Brain microvascular endothelial cell (primary cell): ENCODE measurements around the gene PLIN5.
"Not testable (repeated sequence)": the region's sequence is repeated elsewhere in the genome, so short reads cannot be mapped to it uniquely, and the experiment has no call there.

ENCODE experiments used
- DNase-seq: peaks from one replicate; pipeline ENCODE4 v3.0.0-alpha.2; 2020
- H3K27ac ChIP-seq: fragments of 250-450 bp; sonication (Bioruptor Pico); 2 replicates; pipeline ENCODE4 v1.5.1; 2020; ENCODE audit warnings: mild to moderate bottlenecking, moderate library complexity
- H3K27me3 ChIP-seq: fragments of 250-450 bp; sonication (Bioruptor Pico); replicated peaks from 2 replicates; pipeline ENCODE4 v1.5.1; 2020; ENCODE audit warnings: mild to moderate bottlenecking
- H3K36me3 ChIP-seq: fragments of 250-450 bp; sonication (Bioruptor Pico); replicated peaks from 2 replicates; pipeline ENCODE4 v1.5.1; 2020; ENCODE audit warnings: mild to moderate bottlenecking
- H3K4me3 ChIP-seq: 2 replicates; pipeline ENCODE4 v1.5.1; 2011; ENCODE audit warnings: low read depth, mild to moderate bottlenecking, control low read depth, low read length, moderate library complexity
- in situ Hi-C: cut with HindIII; loops from 2 replicates; pipeline ENCODE4 v1.10.0; 2017; ENCODE audit warnings: low sequenced_read_pairs, low pct_ligation_motif_present
- TF ChIP-seq, protein P1 (sequence below): IDR thresholded peaks from 2 replicates; pipeline ENCODE4 v1.5.1; 2011; ENCODE audit warnings: low read depth, mild to moderate bottlenecking, moderate library complexity, low read length, control low read depth, inconsistent platforms; ENCODE audit errors: missing control alignments

The PLIN5 gene

DNA sequence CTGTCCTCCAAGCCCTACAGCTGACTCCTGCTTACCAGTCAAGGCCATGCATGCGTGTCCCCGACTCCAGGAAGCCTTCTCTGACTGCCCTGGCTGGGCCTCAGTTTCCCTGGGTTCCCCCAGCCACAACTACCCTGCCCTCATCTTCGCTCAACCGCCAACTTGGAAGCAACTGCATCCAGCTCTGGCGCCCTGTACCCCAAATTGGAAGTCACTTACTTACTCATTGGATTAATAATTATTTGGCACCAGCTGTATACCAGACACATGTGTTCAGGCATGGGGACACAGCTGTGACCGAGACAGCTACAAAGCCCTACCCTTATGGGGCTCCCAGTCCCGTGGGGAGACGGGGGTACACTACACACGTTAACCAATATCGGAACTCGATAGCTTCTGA lies 35.4 kb upstream of the PLIN5 start:
- DNase-seq = no peak
- TF ChIP-seq, protein P1, sequence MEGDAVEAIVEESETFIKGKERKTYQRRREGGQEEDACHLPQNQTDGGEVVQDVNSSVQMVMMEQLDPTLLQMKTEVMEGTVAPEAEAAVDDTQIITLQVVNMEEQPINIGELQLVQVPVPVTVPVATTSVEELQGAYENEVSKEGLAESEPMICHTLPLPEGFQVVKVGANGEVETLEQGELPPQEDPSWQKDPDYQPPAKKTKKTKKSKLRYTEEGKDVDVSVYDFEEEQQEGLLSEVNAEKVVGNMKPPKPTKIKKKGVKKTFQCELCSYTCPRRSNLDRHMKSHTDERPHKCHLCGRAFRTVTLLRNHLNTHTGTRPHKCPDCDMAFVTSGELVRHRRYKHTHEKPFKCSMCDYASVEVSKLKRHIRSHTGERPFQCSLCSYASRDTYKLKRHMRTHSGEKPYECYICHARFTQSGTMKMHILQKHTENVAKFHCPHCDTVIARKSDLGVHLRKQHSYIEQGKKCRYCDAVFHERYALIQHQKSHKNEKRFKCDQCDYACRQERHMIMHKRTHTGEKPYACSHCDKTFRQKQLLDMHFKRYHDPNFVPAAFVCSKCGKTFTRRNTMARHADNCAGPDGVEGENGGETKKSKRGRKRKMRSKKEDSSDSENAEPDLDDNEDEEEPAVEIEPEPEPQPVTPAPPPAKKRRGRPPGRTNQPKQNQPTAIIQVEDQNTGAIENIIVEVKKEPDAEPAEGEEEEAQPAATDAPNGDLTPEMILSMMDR = no peak
- no peaks in the 10 kb centered on the region for H3K27me3 ChIP-seq
- in situ Hi-C loops = no loop called here
- no peak overlapping the region for H3K4me3 ChIP-seq
- H3K27ac ChIP-seq = no peak overlapping the region
- no peaks in the 10 kb centered on the region for H3K36me3 ChIP-seq

DNA sequence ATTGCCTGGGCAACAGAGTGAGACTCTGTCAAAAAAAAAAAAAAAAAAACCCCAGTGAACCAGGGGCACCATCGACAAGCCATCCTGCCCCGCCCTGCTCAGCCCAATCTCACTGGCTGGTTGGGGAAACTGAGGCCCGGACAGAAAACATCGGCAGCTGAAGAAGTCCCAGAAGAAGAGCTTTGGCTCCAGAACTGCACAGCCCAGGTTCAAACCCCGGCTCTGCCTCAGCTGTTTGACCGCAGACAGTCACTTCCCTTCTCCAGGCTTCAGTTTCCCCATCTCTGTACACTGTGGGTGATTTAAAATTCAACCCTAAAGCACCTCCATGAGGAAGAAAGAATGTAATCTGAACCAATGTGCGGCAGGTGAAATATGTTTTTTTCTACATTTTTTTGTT lies 33.9 kb upstream of the PLIN5 start:
- no peak overlapping the region for H3K27ac ChIP-seq
- no peak overlapping the region for H3K4me3 ChIP-seq
- no peaks in the 10 kb centered on the region for H3K27me3 ChIP-seq
- H3K36me3 ChIP-seq = no peaks in the 10 kb centered on the region
- TF ChIP-seq, protein P1 = no peak
- DNase-seq = no peak
- in situ Hi-C loops = no loop called here

DNA sequence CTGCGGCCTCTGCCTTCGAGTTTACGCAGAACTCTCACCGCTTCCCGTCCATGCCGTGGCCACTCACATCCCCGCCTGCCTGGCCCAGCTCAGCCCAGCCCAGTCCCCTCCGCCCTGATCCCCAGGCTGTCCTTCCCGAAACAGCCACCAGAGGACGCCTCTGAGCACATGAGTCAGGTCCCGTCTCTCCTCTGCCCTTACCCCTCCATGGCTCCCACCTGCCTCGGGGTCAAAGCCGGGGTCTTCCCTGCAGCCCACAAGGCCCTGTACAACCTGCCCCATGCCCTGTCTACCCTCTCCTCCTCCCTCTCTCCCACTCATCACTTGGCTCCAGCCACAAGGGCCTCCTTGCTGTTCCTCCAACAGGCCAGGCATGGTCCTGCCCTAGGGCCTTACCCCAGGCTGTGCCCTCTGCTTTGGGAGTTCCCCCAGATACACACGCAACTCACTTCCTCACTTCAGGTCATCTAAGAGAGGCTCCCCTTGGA lies 32.6 kb upstream of the PLIN5 start:
- TF ChIP-seq, protein P1 = peak; percentile 96

DNA sequence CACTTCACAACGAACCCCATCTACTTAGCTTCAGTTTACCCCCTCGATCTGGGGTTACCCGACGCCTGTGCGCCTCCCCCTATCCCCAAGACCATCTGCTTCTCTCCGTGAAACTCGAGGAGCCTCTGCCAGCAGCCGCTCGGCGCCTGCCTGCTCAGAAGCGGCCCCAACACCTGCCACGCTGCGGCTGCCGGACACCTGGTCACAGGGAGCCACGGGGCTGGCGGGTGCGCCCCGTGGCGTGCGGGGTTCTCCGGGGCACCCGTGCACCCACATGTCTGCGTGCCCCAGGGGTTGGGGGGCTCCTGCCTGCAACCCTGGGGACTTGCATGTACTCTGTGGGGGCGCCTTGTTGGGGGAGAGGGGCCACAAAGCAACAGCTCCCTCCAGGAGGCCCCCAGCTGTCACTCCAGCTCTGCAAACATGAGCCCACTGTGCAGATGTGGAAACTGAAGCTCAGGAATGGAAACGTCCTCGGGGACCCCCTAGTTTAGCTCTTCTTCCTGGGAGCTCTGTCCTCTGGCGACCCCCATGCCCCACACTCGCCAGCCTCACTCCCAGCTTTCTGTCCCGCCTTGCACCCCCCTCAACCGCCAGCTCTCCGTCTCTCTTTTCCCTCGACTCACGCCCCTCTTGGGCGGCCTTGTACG lies 31.5 kb upstream of the PLIN5 start:
- in situ Hi-C loops = no loop called here
- DNase-seq = no peak
- H3K27me3 ChIP-seq = no peaks in the 10 kb centered on the region
- TF ChIP-seq, protein P1 = no peak
- no peaks in the 10 kb centered on the region for H3K36me3 ChIP-seq
- no peak overlapping the region for H3K4me3 ChIP-seq
- H3K27ac ChIP-seq = no peak overlapping the region

More for the DNA sequence above, 32.6 kb upstream of the PLIN5 start:
- Histone ChIP-seq H3K27ac (no peak overlapping the region), H3K36me3 (no peaks in the 10 kb centered on the region), H3K27me3 (no peaks in the 10 kb centered on the region), H3K4me3 (no peak overlapping the region)
- in situ Hi-C loops = no loop called here
- DNase-seq = peak; percentile 52

DNA sequence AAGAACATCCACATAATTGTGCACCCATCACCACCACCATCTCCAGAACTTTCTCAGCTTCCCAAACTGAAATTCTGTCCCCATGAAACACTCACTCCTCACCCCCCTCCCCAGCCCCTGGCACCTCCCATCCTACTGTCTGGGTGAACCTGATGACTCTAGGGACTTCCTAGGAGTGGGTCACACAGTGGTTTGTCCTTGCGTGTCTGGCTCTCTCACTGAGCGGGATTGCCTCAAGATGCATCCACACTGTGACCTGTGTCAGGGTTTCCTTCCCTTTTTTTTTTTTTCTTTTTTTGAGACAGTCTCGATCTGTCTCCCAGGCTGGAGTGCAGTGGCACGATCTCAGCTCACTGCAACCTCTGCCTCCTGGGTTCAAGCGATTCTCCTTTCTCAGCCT lies 28.5 kb upstream of the PLIN5 start:
- DNase-seq, H3K27me3 ChIP-seq, H3K27ac ChIP-seq, H3K36me3 ChIP-seq, in situ Hi-C loops, H3K4me3 ChIP-seq: not testable (repeated sequence)

DNA sequence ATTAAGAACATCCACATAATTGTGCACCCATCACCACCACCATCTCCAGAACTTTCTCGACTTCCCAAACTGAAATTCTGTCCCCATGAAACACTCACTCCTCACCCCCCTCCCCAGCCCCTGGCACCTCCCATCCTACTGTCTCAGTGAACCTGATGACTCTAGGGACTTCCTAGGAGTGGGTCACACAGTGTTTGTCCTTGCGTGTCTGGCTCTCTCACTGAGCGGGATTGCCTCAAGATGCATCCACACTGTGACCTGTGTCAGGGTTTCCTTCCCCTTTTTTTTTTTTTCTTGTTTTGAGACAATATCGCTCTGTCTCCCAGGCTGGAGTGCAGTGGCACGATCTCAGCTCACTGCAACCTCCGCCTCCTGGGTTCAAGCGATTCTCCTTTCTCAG lies 27.1 kb upstream of the PLIN5 start:
- H3K27ac ChIP-seq, DNase-seq, H3K4me3 ChIP-seq, H3K27me3 ChIP-seq, H3K36me3 ChIP-seq, in situ Hi-C loops: not testable (repeated sequence)

DNA sequence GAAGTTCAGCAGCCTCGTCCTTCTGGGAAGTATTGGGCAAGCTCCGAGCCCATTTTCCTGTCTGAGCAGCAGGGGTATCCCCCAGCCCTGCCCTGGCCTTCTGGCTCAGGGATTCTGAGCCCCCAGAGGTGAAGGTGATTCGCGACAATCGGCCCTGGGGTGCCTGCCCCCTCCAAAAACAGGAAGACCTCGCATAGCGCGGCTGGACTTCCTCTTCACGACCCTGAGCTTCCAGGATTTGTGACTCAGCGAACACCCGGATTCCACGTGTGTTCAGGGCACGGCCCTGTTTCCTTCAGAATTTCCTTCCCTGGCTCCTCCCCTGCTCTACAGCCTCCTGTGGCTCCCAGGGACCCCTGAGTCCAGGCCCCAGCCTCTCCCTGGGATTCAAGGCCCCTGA lies 24.5 kb upstream of the PLIN5 start, which contains the start of gene SEMA6B:
Gene SEMA6B (minus strand): TSS at position 116 of the 400 bp plus-strand sequence. CDS start 1,227 bp downstream, outside the sequence.
- Histone ChIP-seq H3K27me3 (no peaks in the 10 kb centered on the region), H3K27ac (no peak within 1 kb of the TSS), H3K36me3 (no peaks in the 10 kb centered on the region), H3K4me3 (no peak within 1 kb of the TSS)
- peak; percentile 9 for DNase-seq
- in situ Hi-C loops = no loop called here
- TF ChIP-seq, protein P1 = no peak
